GF-D8 (cell line): ENCODE results near the gene RBFOX1.

ENCODE experiments used
- DNase-seq: peaks from one replicate; lab custom pipeline; 2025; lab: John Stamatoyannopoulos, UW

The RBFOX1 gene

GRCh38 chr16:7689234-7689633, 356.6 kb downstream of the RBFOX1 start:
- DNase-seq = no peak

- no peak for DNase-seq
Observed at GRCh38 chr16:7691533-7691932, 358.9 kb downstream of the RBFOX1 start.

GRCh38 chr16:7703672-7704071, 371.0 kb downstream of the RBFOX1 start:
- DNase-seq = no peak

GRCh38 chr16:7705885-7706284, 373.2 kb downstream of the RBFOX1 start:
- no peak for DNase-seq

DNA sequence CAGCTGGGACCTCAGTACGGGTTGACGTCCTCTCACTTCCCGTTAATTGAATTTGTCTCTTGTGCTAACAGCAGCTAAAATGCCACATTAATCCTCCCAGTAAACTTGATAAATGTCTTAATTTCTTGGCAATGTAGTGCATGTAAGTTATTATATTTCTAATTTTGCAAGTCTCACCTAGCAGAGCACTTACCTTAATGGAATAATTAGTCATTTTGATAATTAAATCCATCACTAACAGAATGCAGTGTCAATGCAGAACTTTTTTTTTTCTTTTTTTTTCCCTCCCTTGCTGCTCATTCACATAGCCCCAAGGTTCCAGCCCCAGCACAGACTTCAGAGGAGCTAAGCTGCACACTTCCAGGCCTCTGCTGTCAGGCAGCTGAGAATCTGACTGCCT, 376.5 kb downstream of the RBFOX1 start:
- DNase-seq = no peak

GRCh38 chr16:7713244-7713643, 380.6 kb downstream of the RBFOX1 start:
- DNase-seq = no peak

DNA sequence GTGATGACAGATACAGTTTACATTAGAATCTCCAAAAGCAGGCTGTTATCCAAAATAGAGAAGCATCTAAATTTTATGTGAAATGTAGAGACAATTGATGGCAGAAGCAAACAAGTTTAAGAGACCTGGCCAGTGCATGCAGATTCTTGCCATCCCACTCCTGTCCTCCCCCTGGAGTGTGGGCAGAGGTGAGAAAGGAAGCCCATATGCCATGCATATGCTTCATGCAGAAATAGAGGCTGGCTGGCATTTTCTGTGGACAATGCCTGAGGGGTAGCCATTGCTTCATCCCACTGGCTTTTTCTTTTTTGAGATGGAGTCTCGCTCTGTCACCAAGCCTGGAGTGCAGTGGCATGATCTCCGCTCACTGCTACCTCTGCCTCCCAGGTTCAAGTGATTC, 382.1 kb downstream of the RBFOX1 start:
- DNase-seq = no peak

DNA sequence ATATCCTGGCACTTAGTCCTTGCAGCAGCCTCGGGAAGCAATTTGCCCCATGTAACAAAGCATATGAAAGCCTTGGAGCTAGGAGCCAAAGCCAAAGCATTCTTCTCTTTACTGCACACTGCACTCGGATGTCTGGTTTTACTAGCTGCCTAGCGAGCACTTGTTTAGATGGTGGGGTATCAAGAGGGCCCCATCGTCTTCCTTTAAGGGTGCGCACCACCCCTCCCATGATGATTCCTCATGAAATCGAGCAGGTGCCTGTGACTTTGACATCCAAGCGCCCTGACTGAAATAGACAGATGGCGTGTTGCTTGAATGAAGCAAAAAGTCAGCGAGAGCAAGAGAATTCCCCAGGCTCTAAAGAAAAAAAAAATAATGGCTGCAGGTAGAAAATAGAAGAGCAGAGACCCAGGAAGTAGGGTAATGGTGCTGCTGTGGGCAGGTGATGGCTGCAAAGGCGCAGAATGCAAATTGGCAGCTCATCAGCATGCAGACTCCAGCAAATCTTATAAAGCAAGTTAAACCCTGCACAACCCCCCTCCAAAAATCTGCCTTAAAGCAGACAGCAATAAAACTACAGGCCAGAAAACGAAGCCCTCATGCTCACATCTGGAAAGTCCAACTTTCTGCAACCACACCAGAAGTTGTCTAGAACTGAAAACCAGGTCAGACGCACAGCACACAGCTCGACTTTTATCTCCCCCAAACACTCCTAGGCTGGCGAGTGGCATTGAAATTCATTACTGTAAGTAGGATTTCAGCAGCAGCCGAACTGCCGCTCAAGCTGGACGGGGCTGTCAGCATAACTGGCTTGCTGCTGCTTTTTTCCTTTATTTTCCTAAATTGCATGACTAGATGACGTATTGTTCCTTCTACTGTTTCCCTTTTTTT, 384.3 kb downstream of the RBFOX1 start:
- no peak for DNase-seq

DNA sequence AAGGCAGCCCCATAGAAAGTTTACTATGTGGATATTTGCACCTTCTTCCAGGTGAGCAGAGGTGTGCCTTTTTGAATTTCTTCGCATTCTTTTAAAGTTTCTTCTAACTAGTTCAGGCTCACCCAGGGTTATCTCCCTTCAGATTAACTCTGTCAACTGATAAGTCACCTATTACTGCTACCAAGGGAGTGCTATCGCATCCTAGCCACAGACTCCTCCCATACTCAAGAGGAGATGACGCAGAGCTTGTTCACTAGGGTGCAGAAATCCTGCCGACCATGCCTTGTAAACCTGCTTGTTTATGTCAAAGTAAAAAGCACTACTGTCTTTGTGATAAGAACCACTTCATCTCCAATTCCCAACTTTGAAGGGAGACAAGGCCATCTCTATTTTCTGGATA, 390.1 kb downstream of the RBFOX1 start:
- DNase-seq = no peak

DNA sequence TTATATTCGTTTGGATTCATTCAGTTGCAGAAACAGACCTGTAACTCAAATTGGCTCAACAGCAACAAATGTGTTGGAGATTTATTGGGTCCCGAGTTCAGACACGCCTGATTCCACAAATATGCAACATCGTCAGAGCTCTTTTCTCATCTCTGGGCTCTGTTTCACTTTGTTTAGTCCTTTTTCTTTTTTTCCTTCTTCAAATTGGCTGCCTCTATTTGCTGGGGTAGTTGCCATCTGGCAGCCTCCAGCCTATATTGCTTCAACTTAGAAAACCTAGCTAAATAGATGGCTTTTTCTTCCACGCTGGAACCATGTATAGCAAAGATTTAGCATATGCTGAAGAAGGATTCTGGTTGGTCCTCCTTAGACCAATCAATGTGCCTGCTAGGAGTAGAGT, 398.5 kb downstream of the RBFOX1 start:
- no peak for DNase-seq

DNA sequence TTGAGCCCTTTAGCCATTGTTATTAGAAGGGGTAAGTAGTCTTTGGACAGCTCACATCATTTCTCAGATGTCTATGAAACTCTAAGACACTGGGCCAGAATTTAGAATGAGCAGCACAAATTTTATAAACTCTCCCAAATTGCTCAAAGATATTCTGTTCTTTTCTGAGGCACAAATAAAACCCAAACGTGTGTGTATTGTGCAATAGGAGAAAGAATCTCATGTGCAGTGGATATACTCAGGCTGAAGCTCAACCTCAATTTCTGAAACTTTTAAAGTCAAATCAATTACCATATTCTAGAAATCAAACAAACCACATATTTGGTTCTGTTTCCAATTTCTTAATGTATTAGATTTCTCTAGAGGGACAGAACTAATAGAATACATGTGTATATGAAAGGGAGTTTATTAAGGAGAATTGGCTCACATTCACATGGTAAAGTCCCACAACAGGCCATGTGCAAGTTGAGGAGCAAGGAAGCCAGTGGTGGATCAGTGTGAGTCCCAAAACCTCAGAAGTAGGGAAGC, 403.6 kb downstream of the RBFOX1 start:
- no peak for DNase-seq

GRCh38 chr16:7742626-7743025, 410.0 kb downstream of the RBFOX1 start:
- DNase-seq = no peak

GRCh38 chr16:7744546-7745264, 412.1 kb downstream of the RBFOX1 start:
- DNase-seq = no peak

GRCh38 chr16:7745276-7745675, 412.6 kb downstream of the RBFOX1 start:
- DNase-seq = no peak

DNA sequence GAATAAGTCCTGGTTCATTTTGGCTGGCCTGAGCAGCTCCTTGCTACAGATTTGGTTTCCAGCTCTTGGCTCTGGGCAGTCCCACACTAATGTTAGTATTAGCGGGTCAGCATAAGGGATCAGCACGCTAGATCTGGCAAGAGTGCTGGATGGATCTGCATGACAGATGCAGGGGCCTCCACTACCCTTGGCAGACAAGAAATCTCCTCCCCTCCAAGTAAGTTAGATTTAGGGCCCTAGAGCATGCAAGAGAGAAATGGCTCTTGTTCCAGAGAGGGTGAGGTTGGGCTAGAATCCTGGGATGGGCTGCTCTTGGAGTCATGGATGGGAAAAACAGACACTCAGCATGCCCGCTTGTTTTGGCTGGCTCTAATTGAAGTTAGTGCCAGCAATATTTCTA, 414.3 kb downstream of the RBFOX1 start:
- no peak for DNase-seq

GRCh38 chr16:7748522-7748921, 415.9 kb downstream of the RBFOX1 start:
- no peak for DNase-seq

GRCh38 chr16:7755347-7755882, 422.8 kb downstream of the RBFOX1 start:
- DNase-seq = no peak
